Stomach (tissue), 4 donors: ENCODE data around the gene GRAP.

ENCODE experiments used
- EP300 ChIP-seq: sonication (generic); formaldehyde crosslinking; IDR thresholded peaks from one replicate; pipeline ENCODE4 v1.6.1; 2017; ENCODE audit warnings: antibody characterized with exemption
- TF ChIP-seq, protein P1 (sequence below), 7 experiments: fragments of 450-650 bp in 4 of 7; fragments of 200-600 bp in 3 of 7; sonication (generic) in 3 of 7; IDR thresholded peaks; one replicate each; pipeline ENCODE4 v1.5.1; 2016 to 2019; ENCODE audit warnings: antibody characterized with exemption in 7 of 7, control low read depth in 2 of 7, mild to moderate bottlenecking in 1 of 7

DNA sequence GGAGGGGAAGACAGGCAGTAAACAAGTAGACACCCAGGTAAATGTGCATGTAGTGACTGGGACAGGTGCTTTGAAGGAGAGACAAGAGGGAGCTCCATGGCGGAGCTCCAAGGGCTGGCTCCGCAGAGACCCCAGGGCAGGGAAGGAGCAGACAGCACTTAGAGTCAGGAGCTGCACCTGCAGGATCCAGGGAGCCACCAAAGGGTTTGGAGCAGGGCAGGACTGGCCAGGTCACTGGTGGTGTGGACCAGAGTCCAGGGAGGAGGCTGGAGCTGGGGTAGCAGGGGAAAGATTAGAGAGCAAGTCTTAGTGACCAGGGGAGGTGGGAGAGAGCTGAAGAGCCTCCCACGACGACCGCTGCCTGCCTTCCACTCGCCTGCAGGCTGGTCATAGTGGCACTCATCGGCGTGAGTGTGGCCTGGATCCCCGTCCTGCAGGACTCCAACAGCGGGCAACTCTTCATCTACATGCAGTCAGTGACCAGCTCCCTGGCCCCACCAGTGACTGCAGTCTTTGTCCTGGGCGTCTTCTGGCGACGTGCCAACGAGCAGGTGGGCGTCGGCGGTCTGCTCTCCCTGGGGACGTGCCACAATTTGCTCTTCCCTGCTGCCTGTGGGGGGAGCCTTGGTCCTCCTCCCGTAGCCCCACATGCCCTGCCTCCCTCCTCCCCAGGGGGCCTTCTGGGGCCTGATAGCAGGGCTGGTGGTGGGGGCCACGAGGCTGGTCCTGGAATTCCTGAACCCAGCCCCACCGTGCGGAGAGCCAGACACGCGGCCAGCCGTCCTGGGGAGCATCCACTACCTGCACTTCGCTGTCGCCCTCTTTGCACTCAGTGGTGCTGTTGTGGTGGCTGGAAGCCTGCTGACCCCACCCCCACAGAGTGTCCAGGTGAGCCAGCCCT is 27.5 kb downstream of the GRAP start:
- TF ChIP-seq, protein P1, sequence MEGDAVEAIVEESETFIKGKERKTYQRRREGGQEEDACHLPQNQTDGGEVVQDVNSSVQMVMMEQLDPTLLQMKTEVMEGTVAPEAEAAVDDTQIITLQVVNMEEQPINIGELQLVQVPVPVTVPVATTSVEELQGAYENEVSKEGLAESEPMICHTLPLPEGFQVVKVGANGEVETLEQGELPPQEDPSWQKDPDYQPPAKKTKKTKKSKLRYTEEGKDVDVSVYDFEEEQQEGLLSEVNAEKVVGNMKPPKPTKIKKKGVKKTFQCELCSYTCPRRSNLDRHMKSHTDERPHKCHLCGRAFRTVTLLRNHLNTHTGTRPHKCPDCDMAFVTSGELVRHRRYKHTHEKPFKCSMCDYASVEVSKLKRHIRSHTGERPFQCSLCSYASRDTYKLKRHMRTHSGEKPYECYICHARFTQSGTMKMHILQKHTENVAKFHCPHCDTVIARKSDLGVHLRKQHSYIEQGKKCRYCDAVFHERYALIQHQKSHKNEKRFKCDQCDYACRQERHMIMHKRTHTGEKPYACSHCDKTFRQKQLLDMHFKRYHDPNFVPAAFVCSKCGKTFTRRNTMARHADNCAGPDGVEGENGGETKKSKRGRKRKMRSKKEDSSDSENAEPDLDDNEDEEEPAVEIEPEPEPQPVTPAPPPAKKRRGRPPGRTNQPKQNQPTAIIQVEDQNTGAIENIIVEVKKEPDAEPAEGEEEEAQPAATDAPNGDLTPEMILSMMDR (IDR thresholded peaks at IDR 0.05), result no peak
- TF ChIP-seq EP300, result no peak
